ENCODE results near the gene TGFBRAP1. TPM values are rescaled to one million over a fixed set of nuclear protein-coding genes. Genes with fewer than 3 reads are reported as not detected.

Gene TGFBRAP1
- total and polyA plus RNA-seq, 8 donors: 4.9 to 35.7 (median 15.8) TPM

DNA sequence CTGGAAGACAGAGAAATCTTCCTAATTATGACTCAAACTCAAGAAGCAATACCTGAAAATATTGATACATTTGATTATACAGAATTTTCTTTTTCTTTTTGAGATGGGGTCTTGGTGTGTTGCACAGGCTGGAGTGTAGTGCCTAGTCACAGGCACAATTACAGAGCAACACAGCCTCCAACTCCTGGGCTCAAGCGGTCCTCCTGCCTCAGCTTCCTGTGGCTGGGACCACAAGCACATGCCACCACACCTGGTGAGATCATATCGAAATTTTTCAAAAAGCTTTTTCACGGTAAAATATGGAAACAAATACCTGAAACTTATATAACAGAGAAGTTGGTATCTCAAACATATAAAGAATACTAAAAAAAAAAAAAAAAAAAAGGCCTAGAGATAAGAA lies 27.9 kb downstream of the TGFBRAP1 start:
- no peaks in the 10 kb centered on the region for H3K27me3 ChIP-seq
- no peaks in the 10 kb centered on the region for H3K9me3 ChIP-seq
- peaks cover 9 to 50% (median 28%) of the 10 kb centered on the region in 4 donors for H3K4me1 ChIP-seq
- 77 to 93% (median 89%) methylated on average over 3 of the region's 3 CpGs for WGBS, 5 donors
- TF ChIP-seq, protein P1, sequence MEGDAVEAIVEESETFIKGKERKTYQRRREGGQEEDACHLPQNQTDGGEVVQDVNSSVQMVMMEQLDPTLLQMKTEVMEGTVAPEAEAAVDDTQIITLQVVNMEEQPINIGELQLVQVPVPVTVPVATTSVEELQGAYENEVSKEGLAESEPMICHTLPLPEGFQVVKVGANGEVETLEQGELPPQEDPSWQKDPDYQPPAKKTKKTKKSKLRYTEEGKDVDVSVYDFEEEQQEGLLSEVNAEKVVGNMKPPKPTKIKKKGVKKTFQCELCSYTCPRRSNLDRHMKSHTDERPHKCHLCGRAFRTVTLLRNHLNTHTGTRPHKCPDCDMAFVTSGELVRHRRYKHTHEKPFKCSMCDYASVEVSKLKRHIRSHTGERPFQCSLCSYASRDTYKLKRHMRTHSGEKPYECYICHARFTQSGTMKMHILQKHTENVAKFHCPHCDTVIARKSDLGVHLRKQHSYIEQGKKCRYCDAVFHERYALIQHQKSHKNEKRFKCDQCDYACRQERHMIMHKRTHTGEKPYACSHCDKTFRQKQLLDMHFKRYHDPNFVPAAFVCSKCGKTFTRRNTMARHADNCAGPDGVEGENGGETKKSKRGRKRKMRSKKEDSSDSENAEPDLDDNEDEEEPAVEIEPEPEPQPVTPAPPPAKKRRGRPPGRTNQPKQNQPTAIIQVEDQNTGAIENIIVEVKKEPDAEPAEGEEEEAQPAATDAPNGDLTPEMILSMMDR (IDR thresholded peaks at IDR 0.05): no peak
- TF ChIP-seq POLR2A (IDR thresholded peaks at IDR 0.05) (no peak), POLR2AphosphoS5 (IDR thresholded peaks at IDR 0.05) (no peak), EP300 (IDR thresholded peaks at IDR 0.05) (no peak)
- no peak overlapping the region for H3K4me3 ChIP-seq
- DNase-seq: no peak
- H3K36me3 ChIP-seq: peaks cover 10 to 48% (median 34%) of the 10 kb centered on the region in 4 donors
- no peak overlapping the region for H3K27ac ChIP-seq
- intact Hi-C loops (cut with DNase I; ENCODE audit: low total_unique reads): no loop called here

DNA sequence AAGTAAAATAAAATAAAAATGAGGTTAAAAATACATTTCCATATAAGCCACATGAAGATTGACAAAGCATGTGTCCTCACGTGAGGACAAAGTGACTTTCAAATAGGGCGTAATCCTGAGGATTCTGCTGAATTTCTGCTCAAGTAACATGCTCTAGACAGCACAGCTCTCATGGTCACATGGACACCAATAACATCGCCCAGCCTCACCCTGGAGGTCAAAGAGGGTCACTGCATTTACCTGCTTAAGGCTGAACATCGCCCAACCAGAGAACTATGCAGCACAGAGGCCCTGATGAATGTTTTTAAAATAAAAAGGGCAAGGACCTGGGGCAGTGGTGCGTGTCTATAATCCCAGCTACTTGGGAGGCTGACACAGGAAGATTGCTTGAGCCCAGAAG lies 30.2 kb downstream of the TGFBRAP1 start:
- Histone ChIP-seq H3K4me3 (no peak overlapping the region), H3K9me3 (no peaks in the 10 kb centered on the region), H3K36me3 (peaks cover 18 to 49% (median 43%) of the 10 kb centered on the region in 4 donors), H3K4me1 (peaks cover 12 to 63% (median 38%) of the 10 kb centered on the region in 4 donors), H3K27ac (peak overlapping the region in 3 of 5 donors; percentile 13 to 44 (median 18)), H3K27me3 (no peaks in the 10 kb centered on the region)
- no peak for TF ChIP-seq POLR2A (IDR thresholded peaks at IDR 0.05)
- TF ChIP-seq EP300 (IDR thresholded peaks at IDR 0.05): no peak
- TF ChIP-seq, protein P1 (IDR thresholded peaks at IDR 0.05): no peak
- no peak for TF ChIP-seq POLR2AphosphoS5 (IDR thresholded peaks at IDR 0.05)
- DNase-seq: no peak
- WGBS, 5 donors: 75 to 82% (median 80%) methylated on average over 5 of the region's 5 CpGs
- intact Hi-C loops (cut with DNase I; ENCODE audit: low total_unique reads): no loop called here

DNA sequence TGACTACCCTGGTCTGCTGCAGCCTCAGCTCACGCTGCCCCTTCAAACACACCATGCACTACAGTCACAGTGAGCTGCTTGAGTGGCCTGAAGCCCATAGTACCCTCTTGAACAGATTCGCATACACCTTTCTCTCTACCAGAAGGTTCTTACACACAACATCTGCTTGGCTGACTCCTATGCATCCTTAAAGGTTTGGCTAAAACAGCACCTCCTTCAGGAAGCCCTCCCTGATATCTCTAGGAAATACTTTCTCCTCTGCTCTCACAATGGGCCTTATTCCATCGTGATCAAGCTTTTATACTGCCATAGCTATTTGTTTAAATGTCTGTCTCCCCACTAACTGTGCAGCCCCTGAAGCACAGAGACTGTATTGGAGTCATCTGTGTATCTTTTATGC lies 31.5 kb downstream of the TGFBRAP1 start:
- TF ChIP-seq POLR2A (IDR thresholded peaks at IDR 0.05) (no peak), EP300 (IDR thresholded peaks at IDR 0.05) (no peak)
- intact Hi-C loops (cut with DNase I; ENCODE audit: low total_unique reads): no loop called here
- no peaks in the 10 kb centered on the region for H3K9me3 ChIP-seq
- DNase-seq: no peak
- peaks cover 18 to 61% (median 55%) of the 10 kb centered on the region in 4 donors for H3K36me3 ChIP-seq
- H3K4me3 ChIP-seq: no peak overlapping the region
- peaks cover 12 to 52% (median 34%) of the 10 kb centered on the region in 4 donors for H3K4me1 ChIP-seq
- WGBS, 5 donors: 80 to 97% (median 91%) methylated on average over 3 of the region's 3 CpGs
- no peaks in the 10 kb centered on the region for H3K27me3 ChIP-seq
- H3K27ac ChIP-seq: peak overlapping the region; percentile 25 to 84 (median 76)

DNA sequence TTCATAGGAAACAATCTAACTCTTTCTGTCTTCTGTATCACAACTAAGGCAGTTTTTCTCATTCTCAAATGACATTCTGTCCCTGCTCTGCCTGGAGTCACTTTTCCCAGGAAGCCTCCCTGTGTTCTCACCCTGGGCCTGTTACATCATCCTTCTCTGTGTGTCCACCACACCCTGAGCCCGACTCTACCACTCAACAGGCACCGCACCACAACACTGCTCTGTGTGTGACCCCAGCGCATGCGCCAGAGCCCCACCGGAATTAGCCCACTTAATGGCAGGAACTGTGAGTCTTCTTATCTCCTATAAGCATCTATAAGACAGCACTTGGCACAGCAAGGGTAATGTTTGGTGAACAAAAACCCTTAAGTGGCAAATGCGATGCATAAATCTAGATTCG lies 32.3 kb downstream of the TGFBRAP1 start:
- H3K27me3 ChIP-seq: no peaks in the 10 kb centered on the region
- peaks cover 18 to 69% (median 62%) of the 10 kb centered on the region in 4 donors for H3K36me3 ChIP-seq
- 32 to 63% (median 59%) methylated on average over 7 of the region's 7 CpGs for WGBS, 5 donors
- no peak overlapping the region for H3K4me3 ChIP-seq
- H3K4me1 ChIP-seq: peaks cover 12 to 46% (median 31%) of the 10 kb centered on the region in 4 donors
- intact Hi-C loops (cut with DNase I; ENCODE audit: low total_unique reads): no loop called here
- TF ChIP-seq EP300 (IDR thresholded peaks at IDR 0.05): no peak
- peak in 2 of 3 donors; percentile 14 for TF ChIP-seq POLR2AphosphoS5 (IDR thresholded peaks at IDR 0.05)
- TF ChIP-seq, protein P1 (IDR thresholded peaks at IDR 0.05): no peak
- no peak for TF ChIP-seq POLR2A (IDR thresholded peaks at IDR 0.05)
- peak; percentile 24 to 43 for DNase-seq
- H3K27ac ChIP-seq: peak overlapping the region; percentile 71 to 84 (median 78)
- no peaks in the 10 kb centered on the region for H3K9me3 ChIP-seq

DNA sequence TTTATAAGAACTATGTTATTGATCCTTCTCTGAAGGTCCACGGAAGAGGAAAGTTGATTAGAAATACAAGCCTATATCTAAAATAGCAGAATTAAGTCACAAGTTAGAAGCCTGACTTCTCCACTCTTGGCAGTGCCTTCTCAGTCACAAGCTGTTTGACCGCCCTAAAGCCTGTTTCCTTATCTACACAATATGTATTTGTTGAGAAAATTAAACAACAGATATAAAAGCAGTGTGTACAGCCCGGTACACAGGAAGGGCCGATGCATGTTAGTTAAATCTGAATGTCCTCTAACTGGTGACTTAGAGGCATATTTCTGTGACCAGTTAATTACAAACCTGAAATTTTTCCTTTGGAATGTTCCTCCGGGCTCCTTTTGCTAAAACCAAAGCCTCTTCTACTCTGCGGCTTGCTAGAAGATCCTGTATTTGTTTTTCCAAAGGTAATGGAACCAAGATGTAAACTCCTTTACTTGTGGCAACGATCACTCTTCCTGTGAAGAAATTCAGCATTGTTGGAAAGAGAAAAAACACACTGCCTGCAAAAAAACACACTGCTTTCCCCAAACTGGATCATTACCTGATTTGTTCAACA lies 33.4 kb downstream of the TGFBRAP1 start:
- Histone ChIP-seq H3K4me1 (peaks cover 12 to 43% (median 27%) of the 10 kb centered on the region in 4 donors), H3K27me3 (no peaks in the 10 kb centered on the region), H3K27ac (peak overlapping the region; percentile 28 to 84 (median 76)), H3K4me3 (no peak overlapping the region), H3K9me3 (no peaks in the 10 kb centered on the region), H3K36me3 (peaks cover 25 to 80% (median 72%) of the 10 kb centered on the region in 4 donors)
- DNase-seq: peak; percentile 66 to 67
- WGBS, 5 donors: 26 to 56% (median 43%) methylated on average over 7 of the region's 7 CpGs
- TF ChIP-seq POLR2AphosphoS5 (IDR thresholded peaks at IDR 0.05) (peak in 2 of 3 donors; percentile 58 to 69), EP300 (IDR thresholded peaks at IDR 0.05) (no peak)
- intact Hi-C loops (cut with DNase I; ENCODE audit: low total_unique reads): no loop called here

Data from stomach (tissue), 9 donors.